Stimulated activated CD8-positive, alpha-beta memory T cell treated with anti-CD3 and anti-CD28 coated beads, Interleukin-7, amount 100 ng/mL, for 48 hours (primary cell): ENCODE results near the gene HELZ.
"Not testable (repeated sequence)": the region's sequence is repeated elsewhere in the genome, so short reads cannot be mapped to it uniquely, and the experiment has no call there.

Experiments
- DNase-seq, 2 donors: peaks; one replicate each; pipeline ENCODE4 v3.0.0-alpha.2; 2020; ENCODE audit warnings: low read depth in 1 of 2; ENCODE audit errors: extremely low read depth in 1 of 2

HELZ gene, protein sequence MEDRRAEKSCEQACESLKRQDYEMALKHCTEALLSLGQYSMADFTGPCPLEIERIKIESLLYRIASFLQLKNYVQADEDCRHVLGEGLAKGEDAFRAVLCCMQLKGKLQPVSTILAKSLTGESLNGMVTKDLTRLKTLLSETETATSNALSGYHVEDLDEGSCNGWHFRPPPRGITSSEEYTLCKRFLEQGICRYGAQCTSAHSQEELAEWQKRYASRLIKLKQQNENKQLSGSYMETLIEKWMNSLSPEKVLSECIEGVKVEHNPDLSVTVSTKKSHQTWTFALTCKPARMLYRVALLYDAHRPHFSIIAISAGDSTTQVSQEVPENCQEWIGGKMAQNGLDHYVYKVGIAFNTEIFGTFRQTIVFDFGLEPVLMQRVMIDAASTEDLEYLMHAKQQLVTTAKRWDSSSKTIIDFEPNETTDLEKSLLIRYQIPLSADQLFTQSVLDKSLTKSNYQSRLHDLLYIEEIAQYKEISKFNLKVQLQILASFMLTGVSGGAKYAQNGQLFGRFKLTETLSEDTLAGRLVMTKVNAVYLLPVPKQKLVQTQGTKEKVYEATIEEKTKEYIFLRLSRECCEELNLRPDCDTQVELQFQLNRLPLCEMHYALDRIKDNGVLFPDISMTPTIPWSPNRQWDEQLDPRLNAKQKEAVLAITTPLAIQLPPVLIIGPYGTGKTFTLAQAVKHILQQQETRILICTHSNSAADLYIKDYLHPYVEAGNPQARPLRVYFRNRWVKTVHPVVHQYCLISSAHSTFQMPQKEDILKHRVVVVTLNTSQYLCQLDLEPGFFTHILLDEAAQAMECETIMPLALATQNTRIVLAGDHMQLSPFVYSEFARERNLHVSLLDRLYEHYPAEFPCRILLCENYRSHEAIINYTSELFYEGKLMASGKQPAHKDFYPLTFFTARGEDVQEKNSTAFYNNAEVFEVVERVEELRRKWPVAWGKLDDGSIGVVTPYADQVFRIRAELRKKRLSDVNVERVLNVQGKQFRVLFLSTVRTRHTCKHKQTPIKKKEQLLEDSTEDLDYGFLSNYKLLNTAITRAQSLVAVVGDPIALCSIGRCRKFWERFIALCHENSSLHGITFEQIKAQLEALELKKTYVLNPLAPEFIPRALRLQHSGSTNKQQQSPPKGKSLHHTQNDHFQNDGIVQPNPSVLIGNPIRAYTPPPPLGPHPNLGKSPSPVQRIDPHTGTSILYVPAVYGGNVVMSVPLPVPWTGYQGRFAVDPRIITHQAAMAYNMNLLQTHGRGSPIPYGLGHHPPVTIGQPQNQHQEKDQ (N-terminal part only)

DNA sequence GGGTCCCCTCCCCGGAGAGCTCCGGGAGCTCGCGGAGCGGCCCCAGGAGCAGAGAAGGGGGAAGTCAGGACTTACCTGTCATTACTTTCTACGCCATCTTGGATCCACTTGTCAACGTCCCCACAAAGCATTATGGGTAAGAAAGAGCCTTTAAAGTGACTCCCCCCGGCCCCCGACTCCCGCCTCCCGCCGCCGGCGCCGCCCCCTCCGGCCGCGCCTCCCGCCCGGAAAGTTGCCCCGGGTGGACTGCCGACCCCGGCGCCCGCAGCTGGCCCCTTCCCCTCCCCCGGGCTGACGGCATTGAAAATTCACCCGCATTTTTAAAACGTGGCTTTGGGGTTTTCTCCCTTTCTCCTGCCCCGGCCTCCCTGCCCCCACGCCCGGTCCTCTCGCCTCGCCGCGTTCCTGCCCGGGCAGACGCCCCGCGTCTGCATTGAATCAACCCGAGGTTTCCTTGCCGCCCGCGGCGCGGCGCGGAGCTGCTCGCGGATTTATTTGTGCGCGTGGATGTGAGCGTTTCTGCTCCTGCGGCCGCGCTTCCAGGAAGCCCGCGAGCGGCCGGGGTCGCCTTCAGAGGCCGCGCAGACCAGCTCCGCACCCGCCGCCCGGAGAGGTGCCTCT, at the start of gene HELZ:
Gene HELZ (minus strand): TSS at position 124 of the 621 bp plus-strand sequence. CDS start 26,392 bp downstream, outside the sequence.
- peak in 1 of 2 donors; percentile 49 for DNase-seq

DNA sequence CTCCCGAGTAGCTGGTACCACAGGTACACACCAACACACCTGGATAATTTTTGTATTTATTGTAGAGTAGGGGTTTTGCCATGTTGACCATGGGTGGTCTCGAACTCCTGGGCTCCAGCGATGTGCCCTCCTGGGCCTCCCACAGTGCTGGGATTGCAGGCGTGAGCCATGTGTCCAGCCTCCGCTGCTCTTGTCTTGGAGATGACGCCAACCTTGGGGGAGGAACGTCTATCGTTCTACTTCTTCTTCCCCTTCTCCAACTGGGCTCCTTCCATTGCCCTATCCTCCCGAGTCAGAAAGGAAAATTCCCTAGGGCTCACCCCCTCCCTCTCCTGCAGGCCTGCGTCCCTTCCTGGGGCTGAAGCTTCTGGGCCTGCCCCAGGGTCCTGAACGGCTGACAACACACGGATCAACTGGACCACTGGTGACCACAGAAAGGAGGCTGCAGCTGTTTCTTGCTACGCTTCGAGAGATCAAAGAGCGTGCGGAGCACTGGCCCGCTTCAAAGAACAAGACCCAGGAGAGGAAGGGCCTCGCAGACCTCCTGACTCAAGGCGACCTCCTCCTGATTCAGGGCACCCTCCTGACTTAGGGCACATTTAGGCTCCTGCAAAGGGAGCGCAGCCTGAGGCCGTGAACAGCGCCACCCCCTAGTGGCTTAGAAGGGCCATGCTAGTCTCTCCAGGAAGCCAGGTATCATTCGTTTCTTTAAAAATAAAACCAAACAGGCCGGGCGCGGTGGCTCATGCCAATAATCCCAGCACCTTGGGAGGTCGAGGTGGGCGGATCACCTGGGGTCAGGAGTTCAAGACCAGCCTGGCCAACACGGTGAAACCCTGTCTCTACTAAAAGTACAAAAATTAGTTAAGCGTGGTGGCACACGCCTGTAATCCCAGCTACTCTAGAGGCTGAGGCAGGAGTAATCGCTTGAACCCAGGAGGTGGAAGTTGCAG, 48.5 kb upstream of the HELZ start:
- DNase-seq = peak; percentile 33 to 36

DNA sequence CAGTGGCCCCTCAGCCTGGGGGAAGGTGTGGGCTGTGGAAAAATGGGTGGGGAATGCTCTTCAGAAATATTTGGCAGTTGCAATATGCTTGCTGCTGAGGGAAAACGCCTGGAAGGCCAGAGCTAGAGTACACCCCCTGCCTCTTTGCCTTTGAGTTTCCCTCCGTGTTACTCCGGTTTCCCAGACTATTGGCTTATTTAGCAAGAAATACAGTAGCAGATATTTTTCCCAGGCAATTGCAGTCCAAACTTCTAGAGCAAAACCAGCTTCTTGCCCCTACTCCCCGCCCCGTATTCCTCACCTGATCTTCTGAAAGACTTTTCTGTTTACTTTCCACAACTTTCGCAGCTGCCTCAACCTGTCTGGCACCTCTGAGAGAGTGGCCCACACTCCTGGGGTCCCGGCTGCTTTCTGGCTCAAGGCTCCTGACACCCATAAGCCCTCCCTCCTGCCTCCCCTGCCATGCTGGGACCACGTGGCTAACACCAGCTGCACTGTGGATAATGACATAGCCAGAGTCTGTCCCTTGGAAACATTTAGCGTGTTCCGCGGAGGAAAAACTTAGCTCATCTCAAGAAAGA, 45.8 kb upstream of the HELZ start:
- DNase-seq = no peak

DNA sequence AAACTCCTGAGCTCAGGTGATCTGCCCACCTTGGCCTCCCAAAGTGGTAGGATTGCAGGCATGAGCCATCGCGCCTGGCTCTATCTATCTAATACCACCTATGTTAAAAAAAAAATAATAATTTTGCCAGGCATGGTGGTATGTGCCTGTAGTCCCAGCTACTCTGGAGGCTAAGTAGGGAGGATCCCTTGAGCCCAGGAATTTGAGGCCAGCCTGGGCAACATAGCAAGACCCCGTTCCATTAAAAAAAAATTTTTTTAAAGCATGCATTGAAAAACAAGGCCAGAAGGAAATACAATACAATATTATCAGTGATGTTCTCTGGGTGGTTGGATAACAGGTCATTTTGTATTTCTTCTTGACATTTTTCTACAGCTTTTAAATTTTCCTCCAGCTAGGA, 45.2 kb upstream of the HELZ start:
- no peak for DNase-seq

DNA sequence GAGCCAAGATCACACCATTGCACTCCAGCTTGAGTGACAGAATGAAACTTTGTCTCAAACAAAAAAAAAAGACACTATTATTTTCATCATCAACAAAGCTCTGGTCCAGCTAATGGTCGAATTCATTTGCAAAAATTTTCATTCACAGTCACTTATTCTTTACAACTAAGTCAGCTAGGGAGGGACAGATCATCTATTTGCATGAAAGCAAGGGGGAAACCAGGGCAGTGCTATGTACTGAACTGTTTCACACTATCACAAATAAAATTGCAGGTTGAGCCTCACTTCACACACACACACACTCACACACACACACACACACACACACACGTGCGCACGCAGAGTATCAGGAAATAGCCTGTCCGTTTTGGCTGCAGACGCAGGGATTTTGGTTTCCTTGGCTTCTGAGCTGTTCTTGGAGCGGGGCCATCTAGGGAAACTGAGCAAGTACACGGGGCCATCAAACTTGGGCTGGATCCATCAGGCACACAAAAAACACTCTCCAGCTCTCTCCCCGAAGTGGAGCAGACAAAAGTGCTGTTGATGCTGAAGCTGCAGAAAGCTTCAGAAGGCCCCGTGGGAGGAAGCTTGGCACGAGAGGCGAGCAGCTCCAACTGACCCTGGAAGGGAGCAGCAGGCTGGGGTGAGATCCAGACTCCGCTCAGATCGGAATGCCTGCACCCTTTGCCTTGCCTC, 44.3 kb upstream of the HELZ start:
- no peak for DNase-seq

DNA sequence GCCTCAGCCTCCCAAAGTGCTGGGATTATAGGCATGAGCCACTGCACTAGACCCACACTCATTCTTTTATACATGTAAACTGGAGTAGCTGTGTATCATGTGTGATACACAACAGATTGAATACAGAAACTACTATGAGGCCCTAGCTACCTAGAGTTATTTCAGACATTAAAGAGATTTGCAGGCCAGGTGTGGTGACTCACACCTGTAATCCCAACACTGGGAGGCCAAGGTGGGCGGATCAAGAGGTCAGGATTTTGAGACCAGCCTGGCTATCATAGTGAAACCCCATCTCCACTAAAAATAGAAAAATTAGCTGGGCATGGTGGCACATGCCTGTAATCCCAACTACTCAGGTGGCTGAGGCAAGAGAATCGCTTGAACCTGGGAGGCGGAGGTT, 41.8 kb upstream of the HELZ start:
- DNase-seq = not testable (repeated sequence)

DNA sequence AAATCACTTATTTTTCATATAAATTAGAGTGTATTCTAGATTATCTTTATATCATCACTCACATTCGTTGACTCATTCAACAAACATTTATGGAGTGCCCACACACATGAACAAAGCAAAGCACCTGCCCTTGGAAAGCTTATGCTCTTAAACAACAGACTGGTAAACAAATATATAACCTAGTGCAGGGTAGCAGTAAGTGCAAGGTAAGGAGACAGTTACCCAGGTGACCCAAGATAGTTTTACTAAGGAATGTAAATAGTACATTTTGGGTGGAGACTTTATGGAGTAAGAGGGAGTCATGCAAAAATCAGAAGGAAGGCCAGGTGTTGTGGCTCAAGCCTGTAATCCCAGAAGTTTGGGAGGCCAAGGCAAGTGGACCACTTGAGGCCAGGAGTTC, 40.4 kb upstream of the HELZ start:
- no peak for DNase-seq

DNA sequence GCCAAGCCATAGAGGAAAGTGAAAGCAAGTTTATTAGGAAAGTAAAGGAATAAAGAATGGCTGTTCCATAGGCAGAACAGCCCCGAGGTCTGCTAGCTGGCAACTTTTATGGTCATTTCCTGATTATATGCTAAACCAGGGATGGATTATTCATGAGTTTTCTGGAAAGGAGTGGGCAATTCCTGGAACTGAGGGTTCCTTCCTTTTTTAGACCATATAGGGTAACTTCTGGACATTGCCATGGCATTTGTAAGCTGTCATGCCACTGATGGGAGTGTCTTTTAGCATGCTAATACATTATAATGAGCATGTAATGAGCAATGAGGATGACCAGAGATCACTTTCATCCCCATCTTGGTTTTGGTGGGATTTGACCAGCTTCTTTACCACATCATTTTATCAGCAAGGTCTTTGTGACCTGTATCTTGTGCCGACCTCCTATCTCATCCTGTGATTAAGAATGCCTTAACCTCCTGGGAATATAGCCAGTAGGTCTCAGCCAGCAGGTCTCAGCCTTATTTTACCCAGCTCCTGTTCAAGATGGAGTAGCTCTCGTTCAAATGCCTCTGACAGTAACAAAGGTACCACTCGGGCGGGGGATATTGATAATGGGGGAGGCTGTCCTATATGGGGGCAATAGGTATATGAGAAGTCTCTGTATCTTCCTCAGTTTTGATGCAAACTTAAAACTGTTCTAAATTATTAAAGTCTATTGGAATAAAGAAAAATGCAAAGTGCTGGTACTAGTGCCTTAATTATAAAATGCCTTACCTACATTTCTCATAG, 38.9 kb upstream of the HELZ start:
- DNase-seq = no peak

DNA sequence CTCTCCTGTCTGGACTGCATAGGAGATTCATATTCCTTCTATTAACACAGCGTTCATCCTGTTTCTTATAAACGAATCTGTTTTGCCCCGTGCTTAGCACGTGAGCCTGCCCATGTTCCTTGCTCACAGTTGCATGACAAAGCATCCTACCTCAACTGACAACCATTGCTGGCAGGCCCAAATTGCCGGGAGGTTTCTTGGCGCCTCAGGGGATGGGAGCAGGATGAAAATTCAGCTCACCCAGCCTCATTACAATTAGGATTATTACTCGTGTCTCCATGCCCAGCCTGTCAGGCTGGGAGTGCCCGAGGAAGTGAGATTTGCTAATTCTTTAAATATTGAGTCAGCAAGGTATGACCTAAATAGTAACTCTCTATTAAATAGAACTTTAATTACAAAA, 36.7 kb upstream of the HELZ start:
- no peak for DNase-seq

DNA sequence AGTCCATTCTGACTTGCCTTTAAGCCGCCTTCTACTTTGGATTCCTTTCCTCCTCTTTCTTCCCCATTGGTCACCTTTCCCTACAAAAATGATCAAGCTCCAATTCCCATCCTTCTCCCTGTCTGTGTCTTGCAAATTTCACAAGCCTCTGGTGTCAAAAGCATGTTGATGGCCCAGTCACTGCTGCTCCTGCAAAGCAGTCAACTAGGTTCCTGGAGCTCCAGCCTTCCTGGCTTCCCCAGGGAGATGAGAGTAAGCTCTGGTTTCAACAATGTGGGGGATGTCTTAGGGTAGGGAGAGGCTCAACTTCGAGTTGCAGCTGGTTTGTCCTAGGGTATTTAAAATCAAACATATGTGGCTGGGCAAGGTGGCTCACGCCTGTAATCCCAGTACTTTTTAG, 36.1 kb upstream of the HELZ start:
- DNase-seq = no peak

DNA sequence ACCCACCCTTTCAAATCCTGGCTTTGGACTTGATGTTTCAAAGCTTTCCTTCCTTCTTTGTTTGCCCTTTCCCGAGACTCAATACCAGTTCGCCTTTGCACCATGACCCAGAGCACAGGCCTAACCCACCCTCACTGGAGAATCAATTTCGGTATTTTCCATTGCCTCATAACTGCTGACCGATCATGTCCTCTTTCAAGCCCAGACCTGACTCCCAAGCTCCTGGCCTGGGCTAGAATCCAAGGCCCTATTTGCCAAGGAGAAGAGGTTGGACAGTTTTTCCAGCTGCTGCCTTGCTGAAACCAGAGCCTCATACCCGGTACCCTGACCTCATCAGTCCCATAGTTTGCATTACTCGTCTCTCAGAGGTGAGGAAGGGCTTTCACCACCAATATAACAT, 35.3 kb upstream of the HELZ start:
- no peak for DNase-seq

DNA sequence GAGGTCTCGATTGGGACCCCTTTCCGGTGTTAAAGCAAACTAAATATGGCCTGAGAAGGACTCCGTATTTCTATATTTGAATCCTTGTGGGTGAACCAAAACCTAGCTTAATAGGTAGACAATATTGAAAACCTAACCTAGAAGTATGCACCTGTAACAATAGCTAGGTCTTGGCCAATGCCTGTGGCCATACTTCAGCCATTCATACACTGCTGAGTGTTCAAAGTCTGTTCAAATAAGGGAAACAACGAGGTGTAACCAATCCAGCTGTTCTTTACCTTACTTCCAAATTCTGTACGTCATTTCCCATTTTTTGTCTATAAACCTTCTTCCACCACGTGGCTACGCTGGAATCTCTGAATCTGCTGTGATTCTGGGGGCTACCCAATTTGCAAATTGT, 34.1 kb upstream of the HELZ start:
- DNase-seq = no peak

DNA sequence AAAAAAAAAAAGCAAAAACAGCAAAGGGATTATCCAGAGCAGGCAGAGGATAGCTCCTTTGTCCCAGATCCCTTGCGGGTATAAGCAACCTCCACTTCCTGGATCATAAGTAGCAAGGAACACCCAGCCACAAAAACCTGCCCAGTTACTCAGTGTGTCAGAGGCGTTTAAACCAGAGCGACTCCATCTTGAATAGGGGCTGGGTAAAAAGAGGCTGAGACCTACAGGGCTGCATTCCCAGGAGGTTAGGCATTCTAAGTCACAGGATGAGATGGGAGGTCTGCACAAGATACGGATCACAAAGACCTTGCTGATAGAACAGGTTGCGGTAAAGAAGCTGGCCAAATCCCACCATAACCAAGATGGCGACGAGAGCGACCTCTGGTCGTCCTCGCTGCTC, 33.4 kb upstream of the HELZ start:
- DNase-seq = no peak

DNA sequence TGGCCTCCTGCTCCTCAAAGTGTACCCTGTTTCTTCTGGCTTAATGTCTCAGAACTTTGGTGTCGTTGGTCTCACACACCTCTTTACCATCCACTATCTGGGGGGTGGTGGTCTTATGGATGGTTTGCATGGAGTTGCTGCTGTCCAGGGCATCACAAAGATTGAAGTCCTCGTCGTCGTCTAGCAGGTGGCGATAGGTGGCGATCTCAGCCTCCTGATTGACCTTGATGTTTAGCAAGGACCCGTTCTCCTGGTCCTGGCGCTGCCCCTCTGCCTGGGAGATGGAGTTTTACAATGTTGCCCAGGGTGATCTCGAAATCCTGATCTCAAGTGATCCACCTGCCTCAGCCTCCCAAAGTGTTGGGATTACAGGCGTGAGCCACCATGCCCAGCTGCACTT, 31.1 kb upstream of the HELZ start:
- DNase-seq = no peak

DNA sequence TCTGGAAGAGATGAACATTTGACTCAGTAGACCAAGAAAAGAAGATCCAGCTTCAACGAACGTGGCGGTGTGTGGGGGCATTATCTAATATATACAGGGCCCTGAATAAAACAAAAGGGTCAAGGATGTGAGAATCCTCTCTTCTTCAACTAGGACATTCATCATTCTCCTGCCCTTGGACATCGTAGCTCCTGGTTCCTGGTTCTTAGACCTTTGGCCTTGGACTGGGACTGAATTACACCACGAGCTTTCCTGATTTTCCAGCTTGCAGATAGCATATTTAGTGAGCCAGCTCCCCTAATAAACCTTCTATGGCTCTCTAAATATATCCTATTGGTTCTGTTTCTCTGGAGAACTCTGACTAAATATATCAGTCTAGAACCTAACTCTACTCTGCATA, 29.5 kb upstream of the HELZ start:
- no peak for DNase-seq

DNA sequence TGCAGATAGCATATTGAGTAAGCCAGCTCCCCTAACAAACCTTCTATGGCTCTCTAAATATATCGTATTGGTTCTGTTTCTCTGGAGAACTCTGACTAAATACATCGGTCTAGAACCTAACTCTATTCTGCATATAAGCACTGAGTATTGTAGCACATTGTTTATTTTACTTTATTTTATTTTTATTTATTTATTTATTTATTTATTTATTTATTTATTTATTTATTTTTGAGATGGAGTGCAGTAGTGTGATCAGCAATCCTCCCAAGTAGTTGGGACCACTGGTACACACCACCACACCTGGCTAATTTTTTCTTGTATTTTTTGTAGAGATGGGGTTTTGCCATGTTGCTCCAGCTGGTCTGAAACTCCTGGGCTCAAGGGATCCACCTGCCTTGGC, 28.9 kb upstream of the HELZ start:
- no peak for DNase-seq

DNA sequence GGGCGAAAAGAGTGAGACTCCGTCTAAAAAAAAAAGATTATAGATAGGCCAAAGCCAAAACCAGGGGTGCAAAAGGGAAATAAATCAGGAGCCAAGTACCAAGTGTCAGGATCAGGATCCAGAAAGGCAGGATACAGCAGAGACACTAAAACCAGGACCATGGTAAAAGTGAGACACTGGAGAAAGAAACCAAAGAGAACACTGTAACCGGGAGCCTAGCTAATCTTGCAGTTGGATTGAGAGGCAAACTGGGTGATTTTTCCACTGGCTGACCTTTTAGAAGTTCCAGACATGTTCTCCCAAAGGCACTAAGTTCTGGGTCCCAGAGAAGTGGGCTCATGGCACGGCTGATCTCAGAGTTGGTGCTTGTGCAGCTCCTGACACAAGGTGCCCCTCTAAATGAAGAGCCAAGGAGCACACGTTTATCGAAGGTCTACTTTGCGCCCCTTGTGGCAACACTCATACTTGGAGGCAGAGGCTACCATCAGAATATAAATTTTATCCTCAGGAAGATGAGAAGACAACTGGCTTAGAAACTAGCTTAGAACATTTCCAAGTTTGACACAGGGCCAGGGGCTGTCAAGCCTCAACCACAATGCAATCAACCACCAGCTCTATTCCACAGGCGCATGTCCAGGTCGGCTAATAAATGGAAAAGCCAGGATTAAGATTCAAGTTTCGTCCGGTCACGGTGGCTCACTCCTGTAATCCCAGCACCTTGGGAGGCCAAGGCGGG, 27.5 kb upstream of the HELZ start:
- DNase-seq = no peak
